Osteocyte (in vitro differentiated cells): ENCODE data around the gene UBE2H. TPM values are rescaled to one million over a fixed set of nuclear protein-coding genes. Genes with fewer than 3 reads are reported as not detected.
"Not testable (repeated sequence)": the region's sequence is repeated elsewhere in the genome, so short reads cannot be mapped to it uniquely, and the experiment has no call there.

Experiments
- DNase-seq: peaks from one replicate; pipeline ENCODE4 v3.0.0; 2021; ENCODE audit warnings: mixed read lengths; ENCODE audit not compliant: unreplicated experiment; ENCODE audit errors: extremely low spot score
- H3K27ac Mint-ChIP-seq: one replicate; pipeline ENCODE4 v1.8.0; 2021; ENCODE audit warnings: mild to moderate bottlenecking, mixed read lengths; ENCODE audit not compliant: unreplicated experiment
- H3K27me3 Mint-ChIP-seq: one replicate; pipeline ENCODE4 v1.8.0; 2021; ENCODE audit warnings: mixed read lengths; ENCODE audit not compliant: unreplicated experiment
- H3K36me3 Mint-ChIP-seq: one replicate; pipeline ENCODE4 v1.8.0; 2021; ENCODE audit warnings: mixed read lengths; ENCODE audit not compliant: unreplicated experiment
- H3K4me1 Mint-ChIP-seq: one replicate; pipeline ENCODE4 v1.8.0; 2021; ENCODE audit warnings: mixed read lengths; ENCODE audit not compliant: unreplicated experiment
- H3K4me3 Mint-ChIP-seq: one replicate; pipeline ENCODE4 v1.8.0; 2021; ENCODE audit warnings: mild to moderate bottlenecking, moderate library complexity, mixed read lengths; ENCODE audit not compliant: unreplicated experiment
- H3K9me3 Mint-ChIP-seq: one replicate; pipeline ENCODE4 v1.8.0; 2021; ENCODE audit warnings: mixed read lengths; ENCODE audit not compliant: unreplicated experiment
- CTCF ChIP-seq: fragments of 200-600 bp; sonication (generic); IDR thresholded peaks from 2 replicates; pipeline ENCODE4 v1.5.0; 2021; ENCODE audit warnings: antibody characterized with exemption, mild to moderate bottlenecking, moderate library complexity
- total RNA-seq: library from RNA; stranded (reverse); gene quantifications from 2 replicates; pipeline ENCODE4 v1.2.1, GENCODE V29; 2021

UBE2H gene
- total RNA-seq, 1 donor from 2014 or later: 160 TPM

GRCh38 chr7:129799350-129799955 lies 153.3 kb downstream of the UBE2H start:
- peaks cover 5% of the 10 kb centered on the region for H3K27me3 Mint-ChIP-seq
- TF ChIP-seq CTCF: no peak
- H3K9me3 Mint-ChIP-seq: no peaks in the 10 kb centered on the region
- H3K27ac Mint-ChIP-seq: no peak overlapping the region
- H3K36me3 Mint-ChIP-seq: no peaks in the 10 kb centered on the region
- no peak for DNase-seq
- no peak overlapping the region for H3K4me3 Mint-ChIP-seq
- no peaks in the 10 kb centered on the region for H3K4me1 Mint-ChIP-seq

- DNase-seq: no peak
- Mint-ChIP-seq H3K27me3 (peaks cover 7% of the 10 kb centered on the region), H3K4me1 (no peaks in the 10 kb centered on the region), H3K36me3 (no peaks in the 10 kb centered on the region), H3K9me3 (no peaks in the 10 kb centered on the region), H3K4me3 (no peak overlapping the region), H3K27ac (no peak overlapping the region)
- TF ChIP-seq CTCF: no peak
Observed at GRCh38 chr7:129798616-129799349, 154.0 kb downstream of the UBE2H start.

DNA sequence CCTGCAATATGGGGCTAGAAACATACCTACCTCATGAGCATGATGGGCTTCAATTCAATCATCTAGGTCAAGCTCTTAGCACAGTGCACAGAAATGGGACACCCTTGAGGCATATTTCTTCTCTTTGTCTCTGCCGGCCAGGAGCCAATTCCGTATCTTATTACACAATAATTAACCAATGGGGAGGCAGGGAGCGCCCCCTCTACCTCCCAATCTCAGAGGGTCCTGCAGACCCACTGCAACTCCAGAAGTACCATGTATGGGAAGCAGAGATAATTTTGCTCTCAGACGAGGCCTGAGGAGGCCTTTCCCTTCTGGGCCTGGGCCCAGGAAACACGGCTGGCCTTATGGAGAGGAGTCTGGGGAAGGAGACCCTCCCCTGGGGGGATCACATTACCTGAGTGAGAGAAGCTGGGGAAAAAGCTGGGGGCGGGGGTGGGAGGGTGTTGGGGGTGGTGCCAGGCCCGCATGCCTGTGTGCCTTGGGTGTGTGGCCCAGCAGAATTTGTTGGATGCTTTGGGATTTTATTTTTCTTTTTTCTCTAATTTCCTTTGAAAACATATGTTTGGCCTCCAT lies 155.5 kb downstream of the UBE2H start:
- no peaks in the 10 kb centered on the region for H3K4me1 Mint-ChIP-seq
- no peak overlapping the region for H3K27ac Mint-ChIP-seq
- peaks cover 7% of the 10 kb centered on the region for H3K27me3 Mint-ChIP-seq
- no peak for TF ChIP-seq CTCF
- no peaks in the 10 kb centered on the region for H3K9me3 Mint-ChIP-seq
- no peak overlapping the region for H3K4me3 Mint-ChIP-seq
- no peak for DNase-seq
- H3K36me3 Mint-ChIP-seq: no peaks in the 10 kb centered on the region

- Mint-ChIP-seq H3K36me3 (no peaks in the 10 kb centered on the region), H3K4me3 (no peak overlapping the region), H3K9me3 (no peaks in the 10 kb centered on the region), H3K27me3 (peaks cover 7% of the 10 kb centered on the region), H3K4me1 (no peaks in the 10 kb centered on the region), H3K27ac (no peak overlapping the region)
- no peak for TF ChIP-seq CTCF
- DNase-seq: no peak
Observed at GRCh38 chr7:129796186-129796775, 156.5 kb downstream of the UBE2H start.

GRCh38 chr7:129794461-129794860 lies 158.3 kb downstream of the UBE2H start:
- H3K4me1 Mint-ChIP-seq, H3K4me3 Mint-ChIP-seq, H3K36me3 Mint-ChIP-seq, H3K27ac Mint-ChIP-seq, H3K9me3 Mint-ChIP-seq, DNase-seq, H3K27me3 Mint-ChIP-seq: not testable (repeated sequence)
